HCT116 (cell line): Measurements from ENCODE around the gene LRRC2. TPM values are rescaled to one million over a fixed set of nuclear protein-coding genes. Genes with fewer than 3 reads are reported as not detected.

Experiments
- ATAC-seq: fragments of 200-7000 bp; cut with Tn5 transposase; 2 replicates; pipeline ENCODE4 v1.9.1; 2020; ENCODE audit warnings: mild to moderate bottlenecking, moderate library complexity
- BruUV-seq: library from RNA; stranded (reverse); fragments of 400-500 nt; replicated peaks from 2 replicates; lab custom pipeline; 2021; lab: Mats Ljungman, UMichigan
- CTCF ChIA-PET: fragments of 300-600 bp; sonication (Branson Sonifier 250); formaldehyde crosslinking; loops from one replicate; lab custom pipeline; 2021; ENCODE audit warnings: antibody characterized with exemption; lab: Charles Lee
- POLR2A ChIA-PET: fragments of 300-600, 350-600 bp; sonication (Branson Sonifier 250); formaldehyde crosslinking; loops from one replicate; lab custom pipeline; 2021; ENCODE audit warnings: antibody characterized with exemption; lab: Charles Lee
- RAD21 ChIA-PET, 2 experiments: fragments of 300-600 bp; sonication (Branson Sonifier 250); formaldehyde crosslinking; loops; one replicate each; lab custom pipeline; 2023; ENCODE audit warnings: low total read pairs in 2 of 2; ENCODE audit not compliant: uncharacterized antibody in 2 of 2, unreplicated experiment in 2 of 2, low non-redundant PET in 1 of 2; lab: Charles Lee
- DNase-seq: peaks from one replicate; pipeline ENCODE4 v3.0.0-alpha.2; 2010; ENCODE audit warnings: low read depth, low spot score
- H2AFZ ChIP-seq: fragments of 200-600 bp; shearing (Covaris generic), sonication (generic); 2 replicates; pipeline ENCODE4 v1.6.1; 2017; ENCODE audit warnings: low read depth, mixed run types, mixed read lengths, antibody characterized with exemption, low read length; ENCODE audit not compliant: poor library complexity, severe bottlenecking
- H3K27ac ChIP-seq: 2 replicates; pipeline ENCODE4 v1.5.1; 2012; ENCODE audit warnings: low read depth, low read length
- H3K27me3 ChIP-seq: fragments of 200-600 bp; sonication (generic); 2 replicates; pipeline ENCODE4 v1.6.1; 2016; ENCODE audit warnings: mixed run types, low read length, mixed read lengths; ENCODE audit not compliant: insufficient read depth
- H3K36me3 ChIP-seq, 2 experiments: fragments of 200-500 bp in 1 of 2; fragments of 200-600 bp in 1 of 2; sonication (Bioruptor generic) in 1 of 2; sonication (generic) in 1 of 2; 2 replicates each; pipeline versions ENCODE4 v1.5.1 to v1.6.1; 2014 to 2016; ENCODE audit warnings: low read length in 2 of 2, inconsistent platforms in 1 of 2, mixed read lengths in 1 of 2, mixed run types in 1 of 2; ENCODE audit not compliant: insufficient read depth in 2 of 2, control insufficient read depth in 1 of 2
- H3K4me1 ChIP-seq, 2 experiments: fragments of 200-600 bp in 1 of 2; sonication (generic) in 1 of 2; 2 replicates each; pipeline versions ENCODE4 v1.5.1 to v1.6.1; 2012 to 2017; ENCODE audit warnings: low read length in 2 of 2, inconsistent platforms in 1 of 2, mild to moderate bottlenecking in 1 of 2, mixed read lengths in 1 of 2, mixed run types in 1 of 2, moderate library complexity in 1 of 2; ENCODE audit not compliant: insufficient read depth in 2 of 2, control insufficient read depth in 1 of 2
- H3K4me2 ChIP-seq: fragments of 200-600 bp; sonication (generic); 2 replicates; pipeline ENCODE4 v1.6.1; 2017; ENCODE audit warnings: mixed run types, low read length, mixed read lengths
- H3K4me3 ChIP-seq, 2 experiments: fragments of 200-600 bp in 1 of 2; sonication (generic) in 1 of 2; replicated peaks in 1 of 2; 2 replicates each; pipeline ENCODE4 v1.5.1; 2011 to 2016; ENCODE audit warnings: low read length in 2 of 2, control low read depth in 1 of 2, low read depth in 1 of 2, mild to moderate bottlenecking in 1 of 2, mixed read lengths in 1 of 2, mixed run types in 1 of 2
- H3K79me2 ChIP-seq: fragments of 200-600 bp; sonication (generic); 2 replicates; pipeline ENCODE4 v1.6.1; 2017; ENCODE audit warnings: mild to moderate bottlenecking, mixed run types, low read length, moderate library complexity, mixed read lengths; ENCODE audit not compliant: insufficient read depth
- H3K9ac ChIP-seq: fragments of 200-600 bp; sonication (generic); 2 replicates; pipeline ENCODE4 v1.6.1; 2016; ENCODE audit warnings: low read length, mixed read lengths
- H3K9me2 ChIP-seq: fragments of 200-600 bp; sonication (generic), shearing (Covaris generic); 2 replicates; pipeline ENCODE4 v1.6.1; 2017; ENCODE audit warnings: mixed run types, mild to moderate bottlenecking, moderate library complexity; ENCODE audit not compliant: insufficient read depth
- H3K9me3 ChIP-seq, 2 experiments: fragments of 200-500 bp in 1 of 2; fragments of 200-600 bp in 1 of 2; sonication (Bioruptor generic) in 1 of 2; sonication (generic) in 1 of 2; 2 replicates each; pipeline ENCODE4 v1.6.1; 2014 to 2017; ENCODE audit warnings: low read length in 2 of 2, mixed read lengths in 2 of 2, inconsistent platforms in 1 of 2, low read depth in 1 of 2, mild to moderate bottlenecking in 1 of 2, mixed run types in 1 of 2, moderate library complexity in 1 of 2; ENCODE audit not compliant: control insufficient read depth in 1 of 2, insufficient read depth in 1 of 2
- H4K20me1 ChIP-seq: fragments of 200-600 bp; sonication (generic), shearing (Covaris generic); 2 replicates; pipeline ENCODE4 v1.6.1; 2017; ENCODE audit warnings: mixed run types, mild to moderate bottlenecking, moderate library complexity; ENCODE audit not compliant: insufficient read depth
- CBX3 ChIP-seq: IDR thresholded peaks from 2 replicates; pipeline ENCODE4 v1.6.1; 2012; ENCODE audit warnings: low read depth
- CEBPB ChIP-seq: IDR thresholded peaks from 2 replicates; pipeline ENCODE4 v1.6.1; 2012; ENCODE audit warnings: low read depth
- EGR1 ChIP-seq: IDR thresholded peaks from 2 replicates; pipeline ENCODE4 v1.6.1; 2012; ENCODE audit warnings: low read depth
- ELF1 ChIP-seq: IDR thresholded peaks from 2 replicates; pipeline ENCODE4 v1.6.1; 2012; ENCODE audit warnings: low read depth, borderline replicate concordance
- EZH2 ChIP-seq: fragments of 200-600 bp; sonication (generic); IDR thresholded peaks from 2 replicates; pipeline ENCODE4 v1.6.1; 2017; ENCODE audit warnings: antibody characterized with exemption, mixed run types
- EZH2phosphoT487 ChIP-seq: fragments of 200-600 bp; IDR thresholded peaks from 2 replicates; pipeline ENCODE4 v1.6.1; 2018; ENCODE audit warnings: antibody characterized with exemption, borderline replicate concordance
- JUND ChIP-seq: IDR thresholded peaks from 2 replicates; pipeline ENCODE4 v1.6.1; 2012
- POLR2A ChIP-seq: IDR thresholded peaks from 2 replicates; pipeline ENCODE4 v1.7.0; 2011; ENCODE audit warnings: borderline replicate concordance; ENCODE audit not compliant: insufficient read depth, insufficient read length; ENCODE audit errors: extremely low read depth
- POLR2AphosphoS5 ChIP-seq: IDR thresholded peaks from 2 replicates; pipeline ENCODE4 v1.6.1; 2011; ENCODE audit warnings: mild to moderate bottlenecking, low read depth, low read length, moderate library complexity
- SIN3A ChIP-seq: IDR thresholded peaks from 2 replicates; pipeline ENCODE4 v1.6.1; 2012; ENCODE audit warnings: low read depth
- SRF ChIP-seq: IDR thresholded peaks from 2 replicates; pipeline ENCODE4 v1.6.1; 2012; ENCODE audit warnings: low read depth
- ZFX ChIP-seq: fragments of 450-650 bp; IDR thresholded peaks from 2 replicates; pipeline ENCODE4 v1.6.1; 2017
- ZNF274 ChIP-seq: fragments of 200-500 bp; sonication (Bioruptor generic); IDR thresholded peaks from 2 replicates; pipeline ENCODE4 v1.6.1; 2014; ENCODE audit warnings: mild to moderate bottlenecking, low read depth, low read length, inconsistent platforms
- intact Hi-C: fragments of 100-400 bp; cut with micrococcal nuclease; formaldehyde crosslinking; loops from 2 replicates; pipeline ENCODE4 v1.10.0; 2022
- total RNA-seq: library from RNA; stranded (reverse); gene quantifications from one replicate; pipeline ENCODE4 v1.2.1, GENCODE V29; 2021; ENCODE audit not compliant: unreplicated experiment
- TF ChIP-seq, protein P1 (sequence below): IDR thresholded peaks from 2 replicates; pipeline ENCODE4 v1.6.1; 2012
- TF ChIP-seq, protein P2 (sequence below): IDR thresholded peaks from 2 replicates; pipeline ENCODE4 v1.6.1; 2011; ENCODE audit warnings: mild to moderate bottlenecking, low read length, moderate library complexity; ENCODE audit not compliant: insufficient replicate concordance; ENCODE audit errors: extremely low read depth
- TF ChIP-seq, protein P3 (sequence below), 3 experiments: fragments of 200-600 bp in 1 of 3; sonication (generic) in 1 of 3; IDR thresholded peaks in 2 of 3; conservative IDR thresholded peaks in 1 of 3; 2 replicates each; pipeline ENCODE4 v1.5.1; 2012 to 2017; ENCODE audit warnings: low read depth in 2 of 3, low read length in 2 of 3, antibody characterized with exemption in 1 of 3, borderline replicate concordance in 1 of 3, control low read depth in 1 of 3, mild to moderate bottlenecking in 1 of 3, mixed read lengths in 1 of 3, mixed run types in 1 of 3, moderate library complexity in 1 of 3; ENCODE audit not compliant: insufficient read depth in 1 of 3
- TF ChIP-seq, protein P4 (sequence below): IDR thresholded peaks from 2 replicates; pipeline ENCODE4 v1.6.1; 2012

LRRC2 gene
- total RNA-seq, 1 experiment from 2014 or later, result not detected

DNA sequence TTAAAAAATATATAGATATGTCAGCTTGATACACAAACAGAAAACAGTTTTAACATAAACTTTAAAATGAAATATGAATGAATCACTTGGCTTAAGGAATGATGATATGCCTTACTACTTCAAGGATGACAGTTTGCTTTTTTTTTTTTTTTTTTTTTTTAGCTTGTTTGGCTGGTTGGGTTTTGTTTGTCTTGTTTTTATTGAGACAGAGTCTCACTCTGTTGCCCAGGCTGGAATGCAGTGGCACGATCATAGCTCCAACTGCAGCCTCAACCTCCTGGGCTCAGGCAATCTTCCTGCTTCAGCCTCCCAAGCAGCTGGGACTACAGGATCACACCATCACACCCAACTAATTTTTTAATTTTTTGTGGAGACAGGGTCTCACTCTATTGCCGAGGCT lies 14.5 kb downstream of the LRRC2 start:
- Histone ChIP-seq H3K4me3 (no peak overlapping the region), H2AFZ (no peak overlapping the region), H3K27ac (no peak overlapping the region), H3K36me3 (no peaks in the 10 kb centered on the region), H4K20me1 (no peaks in the 10 kb centered on the region), H3K9me2 (no peaks in the 10 kb centered on the region), H3K9ac (no peak overlapping the region), H3K4me1 (peaks cover 0 to 5% of the 10 kb centered on the region in 2 experiments; a peak in 1 of 4 replicates), H3K27me3 (0 out of 2 replicates have a peak, but pooled peaks cover 3% of the 10 kb centered on the region), H3K4me2 (no peak overlapping the region), H3K79me2 (no peaks in the 10 kb centered on the region), H3K9me3 (no peaks in the 10 kb centered on the region)
- CTCF ChIA-PET, result no interaction called here
- POLR2A ChIA-PET, result no interaction called here
- intact Hi-C loops, result no loop called here
- TF ChIP-seq, protein P1, sequence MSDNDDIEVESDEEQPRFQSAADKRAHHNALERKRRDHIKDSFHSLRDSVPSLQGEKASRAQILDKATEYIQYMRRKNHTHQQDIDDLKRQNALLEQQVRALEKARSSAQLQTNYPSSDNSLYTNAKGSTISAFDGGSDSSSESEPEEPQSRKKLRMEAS, result no peak
- TF ChIP-seq ZFX, result no peak
- TF ChIP-seq SIN3A, result no peak
- TF ChIP-seq POLR2A, result no peak
- TF ChIP-seq ELF1, result no peak
- TF ChIP-seq EZH2phosphoT487, result no peak
- RAD21 ChIA-PET, result no interaction called here
- no TSS peak for BruUV-seq
- DNase-seq, result no peak
- ATAC-seq, result no peak

DNA sequence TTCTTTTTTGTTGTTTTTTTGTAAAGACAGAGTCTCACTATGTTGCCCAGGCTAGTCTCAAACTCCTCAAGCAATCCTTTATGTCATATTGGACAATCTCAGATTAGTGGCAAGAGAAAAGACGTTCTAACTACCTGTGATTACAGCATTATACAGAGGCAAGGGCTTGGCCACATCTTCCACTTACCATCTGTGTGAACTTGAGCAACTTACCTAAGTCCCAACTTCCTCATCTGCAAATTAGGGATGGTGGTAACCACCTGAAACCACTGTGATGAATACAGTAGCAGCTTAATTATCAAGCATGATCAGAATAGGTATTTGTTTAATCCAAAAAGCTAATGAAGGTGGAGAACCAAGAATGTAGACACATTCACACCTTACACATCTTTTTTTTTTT lies 16.1 kb downstream of the LRRC2 start:
- intact Hi-C loops, result no loop called here
- DNase-seq (no peak), ATAC-seq (no peak)
- RAD21 ChIA-PET, result no interaction called here
- H3K9me3 ChIP-seq, result no peaks in the 10 kb centered on the region
- POLR2A ChIA-PET, result no interaction called here
- no peak overlapping the region for H3K4me3 ChIP-seq
- TF ChIP-seq, protein P2, sequence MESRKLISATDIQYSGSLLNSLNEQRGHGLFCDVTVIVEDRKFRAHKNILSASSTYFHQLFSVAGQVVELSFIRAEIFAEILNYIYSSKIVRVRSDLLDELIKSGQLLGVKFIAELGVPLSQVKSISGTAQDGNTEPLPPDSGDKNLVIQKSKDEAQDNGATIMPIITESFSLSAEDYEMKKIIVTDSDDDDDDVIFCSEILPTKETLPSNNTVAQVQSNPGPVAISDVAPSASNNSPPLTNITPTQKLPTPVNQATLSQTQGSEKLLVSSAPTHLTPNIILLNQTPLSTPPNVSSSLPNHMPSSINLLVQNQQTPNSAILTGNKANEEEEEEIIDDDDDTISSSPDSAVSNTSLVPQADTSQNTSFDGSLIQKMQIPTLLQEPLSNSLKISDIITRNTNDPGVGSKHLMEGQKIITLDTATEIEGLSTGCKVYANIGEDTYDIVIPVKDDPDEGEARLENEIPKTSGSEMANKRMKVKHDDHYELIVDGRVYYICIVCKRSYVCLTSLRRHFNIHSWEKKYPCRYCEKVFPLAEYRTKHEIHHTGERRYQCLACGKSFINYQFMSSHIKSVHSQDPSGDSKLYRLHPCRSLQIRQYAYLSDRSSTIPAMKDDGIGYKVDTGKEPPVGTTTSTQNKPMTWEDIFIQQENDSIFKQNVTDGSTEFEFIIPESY, result no peak
- TF ChIP-seq, protein P3, sequence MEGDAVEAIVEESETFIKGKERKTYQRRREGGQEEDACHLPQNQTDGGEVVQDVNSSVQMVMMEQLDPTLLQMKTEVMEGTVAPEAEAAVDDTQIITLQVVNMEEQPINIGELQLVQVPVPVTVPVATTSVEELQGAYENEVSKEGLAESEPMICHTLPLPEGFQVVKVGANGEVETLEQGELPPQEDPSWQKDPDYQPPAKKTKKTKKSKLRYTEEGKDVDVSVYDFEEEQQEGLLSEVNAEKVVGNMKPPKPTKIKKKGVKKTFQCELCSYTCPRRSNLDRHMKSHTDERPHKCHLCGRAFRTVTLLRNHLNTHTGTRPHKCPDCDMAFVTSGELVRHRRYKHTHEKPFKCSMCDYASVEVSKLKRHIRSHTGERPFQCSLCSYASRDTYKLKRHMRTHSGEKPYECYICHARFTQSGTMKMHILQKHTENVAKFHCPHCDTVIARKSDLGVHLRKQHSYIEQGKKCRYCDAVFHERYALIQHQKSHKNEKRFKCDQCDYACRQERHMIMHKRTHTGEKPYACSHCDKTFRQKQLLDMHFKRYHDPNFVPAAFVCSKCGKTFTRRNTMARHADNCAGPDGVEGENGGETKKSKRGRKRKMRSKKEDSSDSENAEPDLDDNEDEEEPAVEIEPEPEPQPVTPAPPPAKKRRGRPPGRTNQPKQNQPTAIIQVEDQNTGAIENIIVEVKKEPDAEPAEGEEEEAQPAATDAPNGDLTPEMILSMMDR (IDR thresholded peaks at IDR 0.05 in 2 of 3, conservative IDR thresholded peaks at IDR 0.05 in 1 of 3; ENCODE audit: borderline replicate concordance in 1 of 3, insufficient read depth in 1 of 3, low read depth in 2 of 3, low read length in 2 of 3), result no peak
- TF ChIP-seq EGR1, result no peak
- TF ChIP-seq EZH2, result no peak
- TF ChIP-seq, protein P1, result no peak
- TF ChIP-seq SRF, result no peak
- TF ChIP-seq ZNF274, result no peak
- TF ChIP-seq ZFX, result no peak
- TF ChIP-seq JUND, result no peak
- TF ChIP-seq POLR2A, result no peak
- TF ChIP-seq CEBPB, result no peak
- TF ChIP-seq SIN3A, result no peak
- no peak for TF ChIP-seq CBX3
- no peak for TF ChIP-seq EZH2phosphoT487
- no peak for TF ChIP-seq POLR2AphosphoS5
- TF ChIP-seq, protein P4, sequence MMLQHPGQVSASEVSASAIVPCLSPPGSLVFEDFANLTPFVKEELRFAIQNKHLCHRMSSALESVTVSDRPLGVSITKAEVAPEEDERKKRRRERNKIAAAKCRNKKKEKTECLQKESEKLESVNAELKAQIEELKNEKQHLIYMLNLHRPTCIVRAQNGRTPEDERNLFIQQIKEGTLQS, result no peak
- H3K4me1 ChIP-seq, result no peaks in the 10 kb centered on the region
- H3K79me2 ChIP-seq, result no peaks in the 10 kb centered on the region
- no peak overlapping the region for H3K9ac ChIP-seq
- 0 out of 2 replicates have a peak, but pooled peaks cover 3% of the 10 kb centered on the region for H3K27me3 ChIP-seq
- no peaks in the 10 kb centered on the region for H3K9me2 ChIP-seq
- H3K36me3 ChIP-seq, result no peaks in the 10 kb centered on the region
- no TSS peak for BruUV-seq
- H3K27ac ChIP-seq, result no peak overlapping the region
- no peak overlapping the region for H3K4me2 ChIP-seq
- CTCF ChIA-PET, result interaction anchor here (2.6 kb wide), 1 partner anchor 8 kb away, joined by 9 read pairs; no protein-coding TSS in a partner anchor
- no peaks in the 10 kb centered on the region for H4K20me1 ChIP-seq
- H2AFZ ChIP-seq, result no peak overlapping the region
